PFSK-1 (cell line): ENCODE measurements around the gene METTL26.

Experiments
- POLR2AphosphoS5 ChIP-seq: IDR thresholded peaks from 2 replicates; pipeline ENCODE4 v1.6.1; 2012; ENCODE audit warnings: low read depth, mild to moderate bottlenecking, control low read depth, low read length, moderate library complexity
- SIN3A ChIP-seq: IDR thresholded peaks from 2 replicates; pipeline ENCODE4 v1.6.1; 2012; ENCODE audit warnings: mild to moderate bottlenecking, low read length, moderate library complexity, borderline replicate concordance; ENCODE audit not compliant: insufficient read depth

GRCh38 chr16:678209-678857 lies 42.2 kb upstream of the METTL26 start:
- TF ChIP-seq SIN3A (no peak), POLR2AphosphoS5 (no peak)
